ENCODE data around the gene SNAPC1.

- TF ChIP-seq EZH2 (IDR thresholded peaks at IDR 0.05; ENCODE audit: low read length, missing control alignments) (no peak), CTCF (conservative IDR thresholded peaks at IDR 0.05 in 1 of 2, IDR thresholded peaks at IDR 0.05 in 1 of 2; ENCODE audit: low read depth in 1 of 2, low read length in 2 of 2) (no peak)
These were observed 17.9 kb downstream of the SNAPC1 start for GRCh38 chr14:61780125-61780524.

Measured in fibroblast of lung (primary cell).